Ishikawa (cell line): ENCODE results near the gene TEX47.

Experiments used
- CEBPB ChIP-seq: IDR thresholded peaks from 2 replicates; pipeline ENCODE4 v1.6.1; 2012
- CREB1 ChIP-seq: IDR thresholded peaks from 2 replicates; pipeline ENCODE4 v1.6.1; 2012; ENCODE audit warnings: low read depth
- EP300 ChIP-seq: IDR thresholded peaks from 2 replicates; pipeline ENCODE4 v1.6.1; 2012; ENCODE audit warnings: borderline replicate concordance
- FOXM1 ChIP-seq: IDR thresholded peaks from 2 replicates; pipeline ENCODE4 v1.6.1; 2012; ENCODE audit warnings: low read depth, borderline replicate concordance
- RAD21 ChIP-seq: IDR thresholded peaks from 2 replicates; pipeline ENCODE4 v1.6.1; 2012; ENCODE audit warnings: low read depth
- REST ChIP-seq: IDR thresholded peaks from 2 replicates; pipeline ENCODE4 v1.6.1; 2012; ENCODE audit warnings: low read depth, mild to moderate bottlenecking
- TAF1 ChIP-seq: IDR thresholded peaks from 2 replicates; pipeline ENCODE4 v1.6.1; 2012; ENCODE audit warnings: low read depth, mild to moderate bottlenecking
- TCF12 ChIP-seq: IDR thresholded peaks from 2 replicates; pipeline ENCODE4 v1.6.1; 2012; ENCODE audit warnings: low read depth
- YY1 ChIP-seq: IDR thresholded peaks from 2 replicates; pipeline ENCODE4 v1.6.1; 2012; ENCODE audit warnings: low read depth

- TF ChIP-seq TAF1 (no peak), TCF12 (no peak), REST (no peak), FOXM1 (no peak), RAD21 (no peak), EP300 (no peak), CEBPB (no peak), CREB1 (no peak), YY1 (no peak)
Observed at GRCh38 chr7:88806280-88807037, 10.9 kb upstream of the TEX47 start.
